HepG2 (cell line): Measurements from ENCODE around the gene M1AP. TPM values are rescaled to one million over a fixed set of nuclear protein-coding genes. Genes with fewer than 3 reads are reported as not detected.

ENCODE experiments used
- ATAC-seq: fragments of 200-7000 bp; cut with Tn5 transposase; 3 replicates; pipeline ENCODE4 v1.9.1; 2020; ENCODE audit warnings: mild to moderate bottlenecking, moderate library complexity
- BruUV-seq: library from RNA; stranded (reverse); fragments of 400-500 nt; replicated peaks from 2 replicates; lab custom pipeline; 2021; lab: Mats Ljungman, UMichigan
- CTCF ChIA-PET: fragments of 300-600 bp; formaldehyde crosslinking; extraction: SDS; loops from one replicate; lab custom pipeline; 2021; ENCODE audit warnings: low total read pairs, inconsistent platforms, low intra/inter-chr PET ratio; lab: Yijun Ruan, JAX
- POLR2A ChIA-PET: fragments of 350-600 bp; sonication (Branson Sonifier 250); formaldehyde crosslinking; loops from one replicate; lab custom pipeline; 2020; ENCODE audit warnings: antibody characterized with exemption, inconsistent platforms; lab: Yijun Ruan, JAX
- DNase-seq: peaks from one replicate; pipeline ENCODE4 v3.0.0-alpha.2; 2015; ENCODE audit warnings: low spot score
- FAIRE-seq: peaks from 3 replicates; lab custom pipeline; 2011; peaks lifted over from hg19 to GRCh38; lab: Jason Lieb, UNC
- H2AFZ ChIP-seq: one replicate; pipeline ENCODE4 v1.6.1; 2011; ENCODE audit warnings: low read length, inconsistent platforms
- H3K27ac ChIP-seq: fragments of 300-600 bp; 3 replicates; pipeline ENCODE4 v1.8.0; 2011; ENCODE audit warnings: mixed run types, mild to moderate bottlenecking, mixed read lengths, low read length, inconsistent platforms; ENCODE audit not compliant: insufficient read depth; ENCODE audit errors: extremely low read length
- H3K27me3 ChIP-seq, 2 experiments: fragments of 200-600 bp in 1 of 2; 2 replicates in 1 of 2; 3 replicates in 1 of 2; pipeline versions ENCODE4 v1.6.0 to v1.8.0; 2011; ENCODE audit warnings: low read length in 2 of 2, mild to moderate bottlenecking in 2 of 2, moderate library complexity in 2 of 2, inconsistent platforms in 1 of 2; ENCODE audit not compliant: insufficient read depth in 2 of 2, control insufficient read depth in 1 of 2
- H3K36me3 ChIP-seq, 2 experiments: fragments of 200-600 bp in 1 of 2; replicated peaks in 1 of 2; 2 replicates in 1 of 2; 3 replicates in 1 of 2; pipeline versions ENCODE4 v1.5.1 to v1.8.0; 2011; ENCODE audit warnings: low read length in 2 of 2, inconsistent platforms in 1 of 2; ENCODE audit not compliant: insufficient read depth in 2 of 2, control insufficient read depth in 1 of 2
- H3K4me1 ChIP-seq: 2 replicates; pipeline ENCODE4 v1.5.1; 2012; ENCODE audit warnings: low read length, inconsistent platforms; ENCODE audit not compliant: insufficient read depth
- H3K4me2 ChIP-seq: 2 replicates; pipeline ENCODE4 v1.6.0; 2011; ENCODE audit warnings: low read depth, low read length, inconsistent platforms
- H3K4me3 ChIP-seq, 3 experiments: fragments of 200-600 bp in 1 of 3; sonication (generic), shearing (Covaris generic) in 1 of 3; replicated peaks in 1 of 3; 2 replicates each; pipeline ENCODE4 v1.5.1; 2011 to 2016; ENCODE audit warnings: low read length in 3 of 3, inconsistent platforms in 2 of 3, low read depth in 2 of 3, mild to moderate bottlenecking in 2 of 3, control low read depth in 1 of 3, mixed read lengths in 1 of 3; ENCODE audit not compliant: insufficient read depth in 1 of 3
- H3K79me2 ChIP-seq: one replicate; pipeline ENCODE4 v1.6.1; 2011; ENCODE audit warnings: low read length, inconsistent platforms; ENCODE audit not compliant: insufficient read depth
- H3K9ac ChIP-seq: 2 replicates; pipeline ENCODE4 v1.6.0; 2011; ENCODE audit warnings: mild to moderate bottlenecking, low read depth, low read length, inconsistent platforms; ENCODE audit not compliant: insufficient read depth
- H3K9me3 ChIP-seq: 2 replicates; pipeline ENCODE4 v1.5.1; 2012; ENCODE audit warnings: mild to moderate bottlenecking, low read length
- H4K20me1 ChIP-seq: 2 replicates; pipeline ENCODE4 v1.6.0; 2011; ENCODE audit warnings: inconsistent platforms, mild to moderate bottlenecking, low read length, moderate library complexity; ENCODE audit not compliant: insufficient read depth
- KDM5B ChIP-seq: sonication (generic); formaldehyde crosslinking; IDR thresholded peaks from 2 replicates; pipeline ENCODE4 v1.4.0; 2020; ENCODE audit warnings: missing genetic modification reagents, mild to moderate bottlenecking, borderline replicate concordance
- NFE2 ChIP-seq: sonication (generic); formaldehyde crosslinking; IDR thresholded peaks from 2 replicates; pipeline ENCODE4 v1.4.0; 2020; ENCODE audit warnings: missing genetic modification reagents
- NFE2L2 ChIP-seq: fragments of 150-350 bp; IDR thresholded peaks from 2 replicates; pipeline ENCODE4 v1.6.1; 2014; ENCODE audit warnings: low read length
- ZNF296 ChIP-seq: sonication (generic); formaldehyde crosslinking; conservative IDR thresholded peaks from 2 replicates; pipeline ENCODE4 v1.5.0; 2020; ENCODE audit warnings: mild to moderate bottlenecking, missing genetic modification reagents
- WGBS: methylation state at CpG from one replicate; pipeline ENCODE4 v1.1.6; 2017; ENCODE audit warnings: low lambda C conversion rate; 5-methylcytosine and 5-hydroxymethylcytosine counted together
- in situ Hi-C: cut with HindIII; loops from 2 replicates; pipeline ENCODE4 v1.10.0; 2017; ENCODE audit warnings: low pct_unique_long_range_greater_than_20kb; ENCODE audit not compliant: extremely low pct_ligation_motif_present
- intact Hi-C: fragments of 100-400 bp; cut with micrococcal nuclease; formaldehyde crosslinking; loops from one replicate; pipeline ENCODE4 v1.10.0; 2022; ENCODE audit not compliant: unreplicated experiment
- polyA plus RNA-seq, 8 experiments: library from polyadenylated mRNA; depleted of rRNA in 3 of 8; stranded (reverse) in 7 of 8; unstranded in 1 of 8; fragments of >200 nt; fragmentation: Illumina TruSeq in 4 of 8; extraction: Trizol in 4 of 8; gene quantifications; 2 replicates each; pipeline versions ENCODE4 v1.2.1 to v1.2.3, GENCODE V29; 2011 to 2016; ENCODE audit warnings: low read depth in 4 of 8, missing spikeins in 1 of 8, mixed read lengths in 1 of 8; ENCODE audit not compliant: insufficient read depth in 1 of 8
- total RNA-seq, 5 experiments: library from RNA; depleted of rRNA; stranded (reverse); fragments of >200 nt; fragmentation: Illumina TruSeq; extraction: Trizol; gene quantifications; 2 replicates each; pipeline ENCODE4 v1.2.3, GENCODE V29; 2016; ENCODE audit warnings: low read depth in 1 of 5
- TF ChIP-seq, protein P1 (sequence below): IDR thresholded peaks from 2 replicates; pipeline ENCODE4 v1.4.0; 2020; ENCODE audit warnings: mild to moderate bottlenecking, missing genetic modification reagents
- TF ChIP-seq, protein P2 (sequence below): sonication (generic); formaldehyde crosslinking; IDR thresholded peaks from 2 replicates; pipeline ENCODE4 v1.4.0; 2020; ENCODE audit warnings: missing genetic modification reagents

Gene M1AP
- total and polyA plus RNA-seq, 2 of the 13 experiments (the other 11 are each of a cell fraction or from before 2014, with no cell fraction given) = not detected

GRCh38 chr2:74584088-74584645, 64.0 kb downstream of the M1AP start:
- Histone ChIP-seq H3K27ac (no peak overlapping the region), H3K27me3 (peaks cover 0 to 9% of the 10 kb centered on the region in 2 experiments; a peak in 2 of 5 replicates), H3K9me3 (no peaks in the 10 kb centered on the region), H3K4me2 (no peak overlapping the region), H2AFZ (no peak overlapping the region), H3K9ac (no peak overlapping the region), H3K4me3 (no peak overlapping the region), H4K20me1 (no peaks in the 10 kb centered on the region), H3K36me3 (no peaks in the 10 kb centered on the region), H3K4me1 (peaks cover 20% of the 10 kb centered on the region), H3K79me2 (no peaks in the 10 kb centered on the region)
- DNase-seq = no peak
- ChIA-PET POLR2A (interaction anchor here (1.6 kb wide), 1 partner anchor 58 kb away, joined by 4 read pairs; the partner anchor contains the start of gene DQX1), CTCF (no interaction called here)
- intact Hi-C loops (no loop called here), in situ Hi-C loops (loop anchor here (5.0 kb wide), 1 partner anchor 102 kb away; the partner anchor contains the start of genes CCDC142 and TTC31)
- WGBS = 8% methylated on average over 2 of the region's 2 CpGs
- peak; percentile 56 for TF ChIP-seq NFE2 (CRISPR knock-in tag)
- no peak for TF ChIP-seq ZNF296
- TF ChIP-seq, protein P1, sequence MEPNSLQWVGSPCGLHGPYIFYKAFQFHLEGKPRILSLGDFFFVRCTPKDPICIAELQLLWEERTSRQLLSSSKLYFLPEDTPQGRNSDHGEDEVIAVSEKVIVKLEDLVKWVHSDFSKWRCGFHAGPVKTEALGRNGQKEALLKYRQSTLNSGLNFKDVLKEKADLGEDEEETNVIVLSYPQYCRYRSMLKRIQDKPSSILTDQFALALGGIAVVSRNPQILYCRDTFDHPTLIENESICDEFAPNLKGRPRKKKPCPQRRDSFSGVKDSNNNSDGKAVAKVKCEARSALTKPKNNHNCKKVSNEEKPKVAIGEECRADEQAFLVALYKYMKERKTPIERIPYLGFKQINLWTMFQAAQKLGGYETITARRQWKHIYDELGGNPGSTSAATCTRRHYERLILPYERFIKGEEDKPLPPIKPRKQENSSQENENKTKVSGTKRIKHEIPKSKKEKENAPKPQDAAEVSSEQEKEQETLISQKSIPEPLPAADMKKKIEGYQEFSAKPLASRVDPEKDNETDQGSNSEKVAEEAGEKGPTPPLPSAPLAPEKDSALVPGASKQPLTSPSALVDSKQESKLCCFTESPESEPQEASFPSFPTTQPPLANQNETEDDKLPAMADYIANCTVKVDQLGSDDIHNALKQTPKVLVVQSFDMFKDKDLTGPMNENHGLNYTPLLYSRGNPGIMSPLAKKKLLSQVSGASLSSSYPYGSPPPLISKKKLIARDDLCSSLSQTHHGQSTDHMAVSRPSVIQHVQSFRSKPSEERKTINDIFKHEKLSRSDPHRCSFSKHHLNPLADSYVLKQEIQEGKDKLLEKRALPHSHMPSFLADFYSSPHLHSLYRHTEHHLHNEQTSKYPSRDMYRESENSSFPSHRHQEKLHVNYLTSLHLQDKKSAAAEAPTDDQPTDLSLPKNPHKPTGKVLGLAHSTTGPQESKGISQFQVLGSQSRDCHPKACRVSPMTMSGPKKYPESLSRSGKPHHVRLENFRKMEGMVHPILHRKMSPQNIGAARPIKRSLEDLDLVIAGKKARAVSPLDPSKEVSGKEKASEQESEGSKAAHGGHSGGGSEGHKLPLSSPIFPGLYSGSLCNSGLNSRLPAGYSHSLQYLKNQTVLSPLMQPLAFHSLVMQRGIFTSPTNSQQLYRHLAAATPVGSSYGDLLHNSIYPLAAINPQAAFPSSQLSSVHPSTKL (CRISPR knock-in tag) = no peak
- TF ChIP-seq KDM5B (CRISPR knock-in tag) = no peak
- TF ChIP-seq, protein P2, sequence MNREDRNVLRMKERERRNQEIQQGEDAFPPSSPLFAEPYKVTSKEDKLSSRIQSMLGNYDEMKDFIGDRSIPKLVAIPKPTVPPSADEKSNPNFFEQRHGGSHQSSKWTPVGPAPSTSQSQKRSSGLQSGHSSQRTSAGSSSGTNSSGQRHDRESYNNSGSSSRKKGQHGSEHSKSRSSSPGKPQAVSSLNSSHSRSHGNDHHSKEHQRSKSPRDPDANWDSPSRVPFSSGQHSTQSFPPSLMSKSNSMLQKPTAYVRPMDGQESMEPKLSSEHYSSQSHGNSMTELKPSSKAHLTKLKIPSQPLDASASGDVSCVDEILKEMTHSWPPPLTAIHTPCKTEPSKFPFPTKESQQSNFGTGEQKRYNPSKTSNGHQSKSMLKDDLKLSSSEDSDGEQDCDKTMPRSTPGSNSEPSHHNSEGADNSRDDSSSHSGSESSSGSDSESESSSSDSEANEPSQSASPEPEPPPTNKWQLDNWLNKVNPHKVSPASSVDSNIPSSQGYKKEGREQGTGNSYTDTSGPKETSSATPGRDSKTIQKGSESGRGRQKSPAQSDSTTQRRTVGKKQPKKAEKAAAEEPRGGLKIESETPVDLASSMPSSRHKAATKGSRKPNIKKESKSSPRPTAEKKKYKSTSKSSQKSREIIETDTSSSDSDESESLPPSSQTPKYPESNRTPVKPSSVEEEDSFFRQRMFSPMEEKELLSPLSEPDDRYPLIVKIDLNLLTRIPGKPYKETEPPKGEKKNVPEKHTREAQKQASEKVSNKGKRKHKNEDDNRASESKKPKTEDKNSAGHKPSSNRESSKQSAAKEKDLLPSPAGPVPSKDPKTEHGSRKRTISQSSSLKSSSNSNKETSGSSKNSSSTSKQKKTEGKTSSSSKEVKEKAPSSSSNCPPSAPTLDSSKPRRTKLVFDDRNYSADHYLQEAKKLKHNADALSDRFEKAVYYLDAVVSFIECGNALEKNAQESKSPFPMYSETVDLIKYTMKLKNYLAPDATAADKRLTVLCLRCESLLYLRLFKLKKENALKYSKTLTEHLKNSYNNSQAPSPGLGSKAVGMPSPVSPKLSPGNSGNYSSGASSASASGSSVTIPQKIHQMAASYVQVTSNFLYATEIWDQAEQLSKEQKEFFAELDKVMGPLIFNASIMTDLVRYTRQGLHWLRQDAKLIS (CRISPR knock-in tag) = no peak
- TF ChIP-seq NFE2L2 = peak; percentile 60; the same call in 1 of the 2 replicates
- BruUV-seq = no TSS peak
- ATAC-seq = no peak
- no peak for FAIRE-seq
